K562 (cell line): ENCODE results near the gene TMEM69. TPM values are rescaled to one million over a fixed set of nuclear protein-coding genes. Genes with fewer than 3 reads are reported as not detected.

ENCODE experiments used
- ARNT ChIP-seq, 2 experiments: fragments of 450-650 bp; IDR thresholded peaks; 2 replicates each; pipeline ENCODE4 v1.6.1; 2016; ENCODE audit warnings: mild to moderate bottlenecking in 1 of 2
- ATF4 ChIP-seq: fragments of 450-650 bp; formaldehyde crosslinking; IDR thresholded peaks from 2 replicates; pipeline ENCODE4 v1.4.0; 2022; ENCODE audit warnings: mild to moderate bottlenecking, moderate library complexity
- CBX2 ChIP-seq: fragments of 200-600 bp; sonication (generic); IDR thresholded peaks from one replicate; pipeline ENCODE4 v1.6.1; 2012; ENCODE audit warnings: mild to moderate bottlenecking, low read length, inconsistent platforms; ENCODE audit not compliant: insufficient read depth, poor library complexity, severe bottlenecking
- KAT7 ChIP-seq: sonication (generic); formaldehyde crosslinking; IDR thresholded peaks from 2 replicates; pipeline ENCODE4 v1.8.0; 2022; ENCODE audit warnings: missing genetic modification reagents, mild to moderate bottlenecking, borderline replicate concordance
- MAFG ChIP-seq: fragments of 450-650 bp; conservative IDR thresholded peaks from 2 replicates; pipeline ENCODE4 v1.6.1; 2016; ENCODE audit warnings: missing genetic modification characterization, missing compliant biosample characterization
- MAFK ChIP-seq: IDR thresholded peaks from 2 replicates; pipeline ENCODE4 v1.6.1; 2011; ENCODE audit warnings: low read length, improper control_type of control experiment
- NR2C1 ChIP-seq, 2 experiments: fragments of 450-650 bp; IDR thresholded peaks; 2 replicates each; pipeline ENCODE4 v1.6.1; 2017; ENCODE audit warnings: mild to moderate bottlenecking in 2 of 2, antibody characterized with exemption in 1 of 2, inconsistent platforms in 1 of 2, missing compliant biosample characterization in 1 of 2, missing genetic modification characterization in 1 of 2
- RCOR1 ChIP-seq, 2 experiments: IDR thresholded peaks; 2 replicates each; pipeline ENCODE4 v1.6.1; 2012; ENCODE audit warnings: low read depth in 2 of 2, low read length in 2 of 2, borderline replicate concordance in 1 of 2, improper control_type of control experiment in 1 of 2
- SMARCA5 ChIP-seq: fragments of 450-650 bp; IDR thresholded peaks from 2 replicates; pipeline ENCODE4 v1.6.1; 2016
- SREBF2 ChIP-seq: sonication (generic); formaldehyde crosslinking; IDR thresholded peaks from 2 replicates; pipeline ENCODE4 v1.4.0; 2020; ENCODE audit warnings: mild to moderate bottlenecking, missing genetic modification reagents
- ZBTB5 ChIP-seq: fragments of 450-650 bp; IDR thresholded peaks from 2 replicates; pipeline ENCODE4 v1.6.1; 2017; ENCODE audit warnings: antibody characterized with exemption
- ZNF316 ChIP-seq: fragments of 450-650 bp; IDR thresholded peaks from 2 replicates; pipeline ENCODE4 v1.6.1; 2016
- ZNF407 ChIP-seq: fragments of 450-650 bp; IDR thresholded peaks from 2 replicates; pipeline ENCODE4 v1.6.1; 2016; ENCODE audit warnings: low read depth
- ZNF655 ChIP-seq: fragments of 250-450 bp; sonication (Bioruptor Pico); IDR thresholded peaks from 2 replicates; pipeline ENCODE4 v1.5.0; 2021
- ZNF695 ChIP-seq: fragments of 450-650 bp; formaldehyde crosslinking; IDR thresholded peaks from 2 replicates; pipeline ENCODE4 v1.4.0; 2020; ENCODE audit warnings: mild to moderate bottlenecking, moderate library complexity
- polyA plus RNA-seq, 8 experiments: library from polyadenylated mRNA; depleted of rRNA in 4 of 8; stranded (reverse) in 5 of 8; unstranded in 3 of 8; fragments of >200 nt; fragmentation: Nextera tagmentation in 2 of 8; fragmentation: Illumina TruSeq in 1 of 8; extraction: Ambion mirVana in 2 of 8; extraction: Trizol in 1 of 8; gene quantifications; 2 replicates each; pipeline versions ENCODE4 v1.2.1 to v1.2.3, GENCODE V29; 2011 to 2014; ENCODE audit warnings: inconsistent platforms in 1 of 8, missing spikeins in 1 of 8
- total RNA-seq, 7 experiments: library from RNA; depleted of rRNA in 6 of 7; stranded (reverse); fragments of >200 nt in 6 of 7; fragmentation: Illumina TruSeq in 2 of 7; extraction: Trizol in 2 of 7; gene quantifications; 2 replicates each; pipeline versions ENCODE4 v1.2.1 to v1.2.3, GENCODE V29; 2011 to 2021; ENCODE audit warnings: low replicate concordance in 1 of 7

The TMEM69 gene
- total and polyA plus RNA-seq, 9 of the 15 experiments (the other 6 are each of a cell fraction or from before 2014, with no cell fraction given), result 47.3 to 248 (median 103) TPM

GRCh38 chr1:45685308-45686014 lies 2.5 kb upstream of the TMEM69 start (continued):
- TF ChIP-seq ZNF407, result 0 out of 2 replicates have a peak, but pooled peaks have one; percentile 16
- no peak for TF ChIP-seq SREBF2
- peak; percentile 86 for TF ChIP-seq ZNF316
- TF ChIP-seq SMARCA5, result 0 out of 2 replicates have a peak, but pooled peaks have one; percentile 27
- no peak for TF ChIP-seq CBX2
- TF ChIP-seq RCOR1 (IDR thresholded peaks at IDR 0.05; ENCODE audit: borderline replicate concordance in 1 of 2, low read depth in 2 of 2, low read length in 2 of 2), result no peak
- TF ChIP-seq MAFG, result peak; percentile 40; the same call in 1 of the 2 replicates
- peak; percentile 36; the same call in 1 of the 2 replicates for TF ChIP-seq KAT7 (CRISPR knock-in tag)
- TF ChIP-seq NR2C1 (IDR thresholded peaks at IDR 0.05), result no peak
- TF ChIP-seq NR2C1 (tag; IDR thresholded peaks at IDR 0.05), result no peak
- TF ChIP-seq ZNF655, result no peak
- TF ChIP-seq ATF4, result 0 out of 2 replicates have a peak, but pooled peaks have one; percentile 16
- TF ChIP-seq ZNF695 (CRISPR knock-in tag), result no peak
- 0 out of 4 replicates have a peak, but pooled peaks of 1 of the 2 experiments have one; percentile 18 for TF ChIP-seq ARNT (IDR thresholded peaks at IDR 0.05)
- TF ChIP-seq ZBTB5, result 0 out of 2 replicates have a peak, but pooled peaks have one; percentile 8
- TF ChIP-seq MAFK, result peak; percentile 31; the same call in 1 of the 2 replicates
